Measurements from ENCODE around the gene PPP2R2C.
A peak's percentile ranks its signal among the peaks of the same experiment; 100 is the strongest.

Gene PPP2R2C

DNA sequence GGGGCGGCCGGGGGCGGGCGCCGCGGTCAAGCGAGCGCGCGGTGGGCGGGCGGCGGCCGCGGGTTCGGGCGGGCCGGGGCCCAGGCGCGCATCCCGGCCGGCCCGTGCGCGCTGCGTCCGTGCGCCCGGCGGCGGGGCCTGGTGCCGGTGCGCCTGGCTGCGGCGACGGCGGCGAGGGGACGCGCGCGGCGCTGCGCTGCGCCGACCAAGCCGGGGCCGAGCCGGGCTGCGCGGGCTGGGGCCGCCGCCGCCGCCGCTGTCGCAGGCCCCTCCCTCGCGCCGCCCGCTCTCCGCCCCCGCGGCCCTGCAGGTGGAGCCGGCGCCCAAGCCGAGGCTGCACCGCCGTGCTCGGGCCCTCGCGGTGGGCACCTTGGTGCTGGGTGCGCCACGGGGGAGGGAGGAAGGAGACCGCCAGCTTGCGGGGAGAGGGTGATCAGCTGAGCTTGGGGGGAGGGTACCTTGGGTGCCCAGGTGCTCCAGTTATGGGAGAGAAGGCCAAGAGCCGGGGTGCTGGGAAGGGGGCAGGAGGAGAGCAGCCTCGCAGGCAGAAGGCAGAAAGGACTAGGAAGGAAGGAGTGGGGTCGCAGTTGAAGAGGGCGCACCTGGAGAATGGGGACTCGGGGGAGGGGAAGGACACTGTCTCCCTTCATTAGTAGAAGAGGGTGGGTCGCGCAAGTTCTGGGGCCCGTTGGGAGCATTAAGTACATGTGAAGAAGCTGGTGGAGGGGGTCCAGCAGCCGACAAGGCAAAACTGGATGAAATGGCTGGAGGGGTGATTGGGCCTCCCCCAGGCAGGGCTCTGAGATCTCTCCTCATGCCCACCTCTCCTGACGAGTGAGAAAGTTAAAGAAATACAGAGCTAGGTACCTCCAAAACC lies at the start of gene PPP2R2C:
Gene PPP2R2C (minus strand): TSS at position 228 of the 877 bp plus-strand sequence. CDS start 385 bp downstream, outside the sequence.
- DNase-seq (ENCODE audit: low spot score), result peak; percentile 56
- TF ChIP-seq, protein P1, sequence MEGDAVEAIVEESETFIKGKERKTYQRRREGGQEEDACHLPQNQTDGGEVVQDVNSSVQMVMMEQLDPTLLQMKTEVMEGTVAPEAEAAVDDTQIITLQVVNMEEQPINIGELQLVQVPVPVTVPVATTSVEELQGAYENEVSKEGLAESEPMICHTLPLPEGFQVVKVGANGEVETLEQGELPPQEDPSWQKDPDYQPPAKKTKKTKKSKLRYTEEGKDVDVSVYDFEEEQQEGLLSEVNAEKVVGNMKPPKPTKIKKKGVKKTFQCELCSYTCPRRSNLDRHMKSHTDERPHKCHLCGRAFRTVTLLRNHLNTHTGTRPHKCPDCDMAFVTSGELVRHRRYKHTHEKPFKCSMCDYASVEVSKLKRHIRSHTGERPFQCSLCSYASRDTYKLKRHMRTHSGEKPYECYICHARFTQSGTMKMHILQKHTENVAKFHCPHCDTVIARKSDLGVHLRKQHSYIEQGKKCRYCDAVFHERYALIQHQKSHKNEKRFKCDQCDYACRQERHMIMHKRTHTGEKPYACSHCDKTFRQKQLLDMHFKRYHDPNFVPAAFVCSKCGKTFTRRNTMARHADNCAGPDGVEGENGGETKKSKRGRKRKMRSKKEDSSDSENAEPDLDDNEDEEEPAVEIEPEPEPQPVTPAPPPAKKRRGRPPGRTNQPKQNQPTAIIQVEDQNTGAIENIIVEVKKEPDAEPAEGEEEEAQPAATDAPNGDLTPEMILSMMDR (IDR thresholded peaks at IDR 0.05; ENCODE audit: extremely low read depth, insufficient read depth, missing control alignments), result no peak
- in situ Hi-C loops (cut with MboI; ENCODE audit: low pct_unique_long_range_greater_than_20kb, low sequenced_read_pairs, unreplicated experiment), result no loop called here

DNA sequence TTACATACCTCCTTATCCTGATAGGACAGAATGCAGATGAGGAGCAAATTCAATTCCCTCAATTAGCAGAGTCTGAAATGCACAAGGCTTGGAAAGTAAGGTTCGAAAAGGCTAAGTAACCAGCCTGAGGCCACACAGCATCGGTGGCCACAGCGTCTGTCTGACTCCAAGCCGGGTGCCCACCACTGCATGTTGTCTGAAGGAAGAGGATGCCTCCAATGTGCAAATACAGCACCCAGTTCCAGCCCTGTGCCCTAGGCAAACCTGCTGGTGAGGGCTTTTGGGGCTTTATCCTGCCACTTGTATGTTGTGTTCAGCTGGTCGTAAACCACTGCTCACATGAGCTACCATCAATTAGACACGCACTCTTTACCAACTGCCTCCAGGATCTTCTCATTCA lies 48.6 kb upstream of the PPP2R2C start:
- in situ Hi-C loops (cut with MboI; ENCODE audit: low pct_unique_long_range_greater_than_20kb, low sequenced_read_pairs, unreplicated experiment), result no loop called here
- TF ChIP-seq, protein P1 (IDR thresholded peaks at IDR 0.05; ENCODE audit: extremely low read depth, insufficient read depth, missing control alignments), result no peak
- DNase-seq (ENCODE audit: low spot score), result no peak

DNA sequence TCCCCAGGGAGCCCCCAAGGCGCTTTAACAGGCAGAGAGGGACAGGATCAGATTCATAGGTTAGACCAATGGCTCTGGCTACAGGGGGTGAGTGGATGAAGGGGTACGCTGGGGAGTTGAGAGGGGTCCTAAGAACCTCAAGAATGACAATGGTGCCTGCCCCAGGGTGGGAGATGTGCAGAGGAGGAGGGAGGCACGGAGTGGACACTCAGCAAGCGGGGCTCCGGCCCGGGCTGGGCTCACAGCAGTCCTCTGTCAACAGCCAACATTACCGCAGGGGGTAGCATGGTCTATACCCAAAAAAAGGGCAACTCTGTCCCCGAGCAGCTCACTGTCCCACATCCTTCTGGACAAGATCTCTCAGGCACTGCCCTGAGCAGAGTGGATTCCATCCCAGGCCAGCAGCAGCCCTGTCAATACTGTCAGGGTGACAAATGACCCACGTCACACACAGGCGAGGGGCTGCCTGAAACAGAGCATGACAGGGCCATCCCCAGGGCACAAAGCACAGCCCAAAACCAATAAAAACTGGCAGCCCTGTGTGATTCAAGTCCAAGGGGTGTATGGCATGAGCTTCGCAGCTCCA lies 47.7 kb upstream of the PPP2R2C start:
- in situ Hi-C loops (cut with MboI; ENCODE audit: low pct_unique_long_range_greater_than_20kb, low sequenced_read_pairs, unreplicated experiment), result no loop called here
- TF ChIP-seq, protein P1 (IDR thresholded peaks at IDR 0.05; ENCODE audit: extremely low read depth, insufficient read depth, missing control alignments), result no peak
- no peak for DNase-seq (ENCODE audit: low spot score)

DNA sequence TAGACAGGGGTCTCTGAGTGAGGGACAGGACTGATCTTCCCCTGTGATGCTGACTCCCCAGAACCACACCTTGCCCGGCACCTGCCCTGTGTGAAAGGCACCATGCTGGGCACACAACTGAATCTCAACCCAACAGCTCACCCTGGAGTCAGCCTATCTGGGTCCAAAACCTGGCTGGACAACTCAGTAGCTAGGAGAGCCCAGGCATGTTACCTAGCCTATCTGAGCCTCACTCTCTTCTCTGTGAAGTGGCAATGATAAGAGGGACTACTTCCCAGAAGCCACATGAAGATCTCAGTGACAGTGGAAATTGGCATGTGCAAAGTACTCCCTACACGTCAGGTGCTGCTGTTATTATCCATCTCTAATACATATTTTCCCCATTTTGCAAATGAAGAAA lies 44.8 kb upstream of the PPP2R2C start:
- in situ Hi-C loops (cut with MboI; ENCODE audit: low pct_unique_long_range_greater_than_20kb, low sequenced_read_pairs, unreplicated experiment), result no loop called here
- no peak for DNase-seq (ENCODE audit: low spot score)
- TF ChIP-seq, protein P1 (IDR thresholded peaks at IDR 0.05; ENCODE audit: extremely low read depth, insufficient read depth, missing control alignments), result no peak

DNA sequence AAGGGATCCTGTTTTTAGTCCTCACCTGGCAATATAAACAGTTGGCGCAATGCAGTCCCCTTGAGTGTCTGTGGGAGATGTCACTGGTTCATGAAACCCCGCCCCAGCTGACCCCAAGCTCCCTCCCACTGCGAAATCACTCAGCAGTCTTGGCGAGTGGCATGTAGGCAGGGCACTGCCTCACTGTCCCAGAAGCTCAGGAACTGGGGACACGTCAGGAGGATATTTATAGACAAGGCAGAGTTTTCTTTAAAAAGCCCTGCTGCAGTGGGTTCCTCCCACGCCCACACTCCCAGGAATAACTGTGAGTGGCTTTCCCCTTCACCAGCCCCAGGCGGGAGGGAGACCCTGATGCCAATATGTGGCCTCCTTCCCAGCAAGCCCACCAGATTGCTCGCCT lies 44.3 kb upstream of the PPP2R2C start:
- DNase-seq (ENCODE audit: low spot score), result no peak
- in situ Hi-C loops (cut with MboI; ENCODE audit: low pct_unique_long_range_greater_than_20kb, low sequenced_read_pairs, unreplicated experiment), result no loop called here
- TF ChIP-seq, protein P1 (IDR thresholded peaks at IDR 0.05; ENCODE audit: extremely low read depth, insufficient read depth, missing control alignments), result no peak

DNA sequence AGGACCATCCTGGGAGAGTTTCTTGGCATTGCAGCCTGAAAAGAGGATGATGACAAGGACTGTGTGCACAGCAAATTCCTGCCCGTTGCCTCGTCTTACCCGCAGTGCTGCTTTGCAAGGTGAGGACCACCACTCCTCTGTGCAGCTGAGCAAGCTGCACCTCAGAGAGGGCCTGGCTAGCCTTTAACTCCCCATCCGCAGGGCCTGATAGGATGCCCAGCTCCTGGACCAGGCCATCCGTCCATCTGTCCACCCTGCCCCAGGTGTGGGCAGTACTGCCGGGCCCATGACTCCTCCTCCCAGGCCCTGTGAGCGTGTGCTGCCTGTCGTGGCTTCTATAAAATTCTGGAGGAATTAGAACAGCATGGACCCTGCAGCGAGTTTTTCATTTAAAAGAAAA lies 43.9 kb upstream of the PPP2R2C start:
- TF ChIP-seq, protein P1 (IDR thresholded peaks at IDR 0.05; ENCODE audit: extremely low read depth, insufficient read depth, missing control alignments), result no peak
- no peak for DNase-seq (ENCODE audit: low spot score)
- in situ Hi-C loops (cut with MboI; ENCODE audit: low pct_unique_long_range_greater_than_20kb, low sequenced_read_pairs, unreplicated experiment), result no loop called here

Data from GM13977 (cell line).